ENCODE data around the gene SMYD3. TPM values are rescaled to one million over a fixed set of nuclear protein-coding genes. Genes with fewer than 3 reads are reported as not detected.

The SMYD3 gene
- total RNA-seq, 1 experiment from 2014 or later = 35.1 TPM

GRCh38 chr1:245873883-245874671 lies 633.0 kb downstream of the SMYD3 start:
- no peak for DNase-seq
- H3K4me1 Mint-ChIP-seq (ENCODE audit: low read depth, unreplicated experiment) = no peaks in the 10 kb centered on the region
- no TSS peak for BruUV-seq (replicated peaks)

GRCh38 chr1:245873068-245873467 lies 634.0 kb downstream of the SMYD3 start:
- no peak for TF ChIP-seq CTCF (IDR thresholded peaks at IDR 0.05; ENCODE audit: unreplicated experiment)

More at GRCh38 chr1:245873883-245874671, 633.0 kb downstream of the SMYD3 start:
- H3K27me3 Mint-ChIP-seq (ENCODE audit: unreplicated experiment) = no peaks in the 10 kb centered on the region
- no peaks in the 10 kb centered on the region for H3K36me3 Mint-ChIP-seq (ENCODE audit: insufficient read depth, unreplicated experiment)
- no peak overlapping the region for H3K27ac Mint-ChIP-seq (ENCODE audit: unreplicated experiment)
- no peak overlapping the region for H3K4me3 Mint-ChIP-seq (ENCODE audit: low read depth, unreplicated experiment)
- no peak for TF ChIP-seq CTCF (IDR thresholded peaks at IDR 0.05; ENCODE audit: unreplicated experiment)
- H3K9me3 Mint-ChIP-seq (ENCODE audit: low read depth, unreplicated experiment) = no peaks in the 10 kb centered on the region
- CTCF ChIA-PET = no interaction called here
- intact Hi-C loops (cut with micrococcal nuclease; ENCODE audit: unreplicated experiment) = no loop called here

GRCh38 chr1:245872475-245872874 lies 634.6 kb downstream of the SMYD3 start:
- no peak overlapping the region for H3K27ac Mint-ChIP-seq (ENCODE audit: unreplicated experiment)
- intact Hi-C loops (cut with micrococcal nuclease; ENCODE audit: unreplicated experiment) = no loop called here
- TF ChIP-seq CTCF (IDR thresholded peaks at IDR 0.05; ENCODE audit: unreplicated experiment) = no peak
- no peak for DNase-seq
- CTCF ChIA-PET = interaction anchor here (0.5 kb wide), 1 partner anchor 71 kb away, joined by 3 read pairs; no protein-coding TSS in a partner anchor
- BruUV-seq (replicated peaks) = no TSS peak
- no peaks in the 10 kb centered on the region for H3K27me3 Mint-ChIP-seq (ENCODE audit: unreplicated experiment)
- no peaks in the 10 kb centered on the region for H3K36me3 Mint-ChIP-seq (ENCODE audit: insufficient read depth, unreplicated experiment)
- H3K4me3 Mint-ChIP-seq (ENCODE audit: low read depth, unreplicated experiment) = no peak overlapping the region
- no peaks in the 10 kb centered on the region for H3K4me1 Mint-ChIP-seq (ENCODE audit: low read depth, unreplicated experiment)
- no peaks in the 10 kb centered on the region for H3K9me3 Mint-ChIP-seq (ENCODE audit: low read depth, unreplicated experiment)

More at GRCh38 chr1:245873068-245873467, 634.0 kb downstream of the SMYD3 start:
- no peak for DNase-seq
- no peak overlapping the region for H3K27ac Mint-ChIP-seq (ENCODE audit: unreplicated experiment)
- no peaks in the 10 kb centered on the region for H3K36me3 Mint-ChIP-seq (ENCODE audit: insufficient read depth, unreplicated experiment)
- H3K4me1 Mint-ChIP-seq (ENCODE audit: low read depth, unreplicated experiment) = no peaks in the 10 kb centered on the region
- intact Hi-C loops (cut with micrococcal nuclease; ENCODE audit: unreplicated experiment) = no loop called here
- H3K9me3 Mint-ChIP-seq (ENCODE audit: low read depth, unreplicated experiment) = no peaks in the 10 kb centered on the region
- no peaks in the 10 kb centered on the region for H3K27me3 Mint-ChIP-seq (ENCODE audit: unreplicated experiment)
- CTCF ChIA-PET = no interaction called here
- H3K4me3 Mint-ChIP-seq (ENCODE audit: low read depth, unreplicated experiment) = no peak overlapping the region
- no TSS peak for BruUV-seq (replicated peaks)

GRCh38 chr1:245871915-245872314 lies 635.2 kb downstream of the SMYD3 start:
- no peak overlapping the region for H3K4me3 Mint-ChIP-seq (ENCODE audit: low read depth, unreplicated experiment)
- no peaks in the 10 kb centered on the region for H3K36me3 Mint-ChIP-seq (ENCODE audit: insufficient read depth, unreplicated experiment)
- intact Hi-C loops (cut with micrococcal nuclease; ENCODE audit: unreplicated experiment) = no loop called here
- no TSS peak for BruUV-seq (replicated peaks)
- H3K9me3 Mint-ChIP-seq (ENCODE audit: low read depth, unreplicated experiment) = no peaks in the 10 kb centered on the region
- H3K27ac Mint-ChIP-seq (ENCODE audit: unreplicated experiment) = no peak overlapping the region
- no peak for DNase-seq
- H3K27me3 Mint-ChIP-seq (ENCODE audit: unreplicated experiment) = no peaks in the 10 kb centered on the region
- CTCF ChIA-PET = no interaction called here
- no peak for TF ChIP-seq CTCF (IDR thresholded peaks at IDR 0.05; ENCODE audit: unreplicated experiment)
- no peaks in the 10 kb centered on the region for H3K4me1 Mint-ChIP-seq (ENCODE audit: low read depth, unreplicated experiment)
